ENCODE results near the gene GALC.

Gene GALC

GRCh38 chr14:87999277-87999676, 6.3 kb upstream of the GALC start:
- no peak for TF ChIP-seq EGR1 (IDR thresholded peaks at IDR 0.05)
- no peak for TF ChIP-seq CREB1 (IDR thresholded peaks at IDR 0.05; ENCODE audit: low read depth)
- TF ChIP-seq EP300 (IDR thresholded peaks at IDR 0.05; ENCODE audit: borderline replicate concordance), result no peak
- TF ChIP-seq NFIC (IDR thresholded peaks at IDR 0.05), result no peak
- TF ChIP-seq TEAD4 (IDR thresholded peaks at IDR 0.05), result no peak
- TF ChIP-seq TAF1 (IDR thresholded peaks at IDR 0.05; ENCODE audit: low read depth), result no peak

- TF ChIP-seq MAX (IDR thresholded peaks at IDR 0.05), result no peak
- TF ChIP-seq YY1 (IDR thresholded peaks at IDR 0.05; ENCODE audit: low read depth), result no peak
- TF ChIP-seq ZBTB7A (IDR thresholded peaks at IDR 0.05; ENCODE audit: low read depth), result no peak
- TF ChIP-seq REST (IDR thresholded peaks at IDR 0.05; ENCODE audit: low read depth), result no peak
- TF ChIP-seq CREB1 (IDR thresholded peaks at IDR 0.05; ENCODE audit: low read depth), result no peak
- no peak for TF ChIP-seq EP300 (IDR thresholded peaks at IDR 0.05; ENCODE audit: borderline replicate concordance)
- TF ChIP-seq CEBPB (IDR thresholded peaks at IDR 0.05), result no peak
- TF ChIP-seq FOXM1 (IDR thresholded peaks at IDR 0.05; ENCODE audit: borderline replicate concordance, low read depth), result no peak
- no peak for TF ChIP-seq NFIC (IDR thresholded peaks at IDR 0.05)
- TF ChIP-seq EGR1 (IDR thresholded peaks at IDR 0.05), result no peak
Observed at GRCh38 chr14:87998482-87998881, 5.5 kb upstream of the GALC start.

GRCh38 chr14:87996291-87996592, 3.3 kb upstream of the GALC start:
- no peak for TF ChIP-seq EP300 (IDR thresholded peaks at IDR 0.05; ENCODE audit: borderline replicate concordance)
- no peak for TF ChIP-seq RAD21 (IDR thresholded peaks at IDR 0.05; ENCODE audit: low read depth)
- no peak for TF ChIP-seq REST (IDR thresholded peaks at IDR 0.05; ENCODE audit: low read depth)
- TF ChIP-seq NFIC (IDR thresholded peaks at IDR 0.05), result no peak
- TF ChIP-seq YY1 (IDR thresholded peaks at IDR 0.05; ENCODE audit: low read depth), result no peak
- no peak for TF ChIP-seq TCF12 (IDR thresholded peaks at IDR 0.05; ENCODE audit: low read depth)
- no peak for TF ChIP-seq TEAD4 (IDR thresholded peaks at IDR 0.05)
- TF ChIP-seq ZBTB7A (IDR thresholded peaks at IDR 0.05; ENCODE audit: low read depth), result no peak
- TF ChIP-seq TAF1 (IDR thresholded peaks at IDR 0.05; ENCODE audit: low read depth), result no peak

- no peak for TF ChIP-seq YY1 (IDR thresholded peaks at IDR 0.05; ENCODE audit: low read depth)
- TF ChIP-seq MAX (IDR thresholded peaks at IDR 0.05), result no peak
- no peak for TF ChIP-seq TCF12 (IDR thresholded peaks at IDR 0.05; ENCODE audit: low read depth)
- TF ChIP-seq REST (IDR thresholded peaks at IDR 0.05; ENCODE audit: low read depth), result no peak
- no peak for TF ChIP-seq USF1 (IDR thresholded peaks at IDR 0.05)
- TF ChIP-seq EP300 (IDR thresholded peaks at IDR 0.05; ENCODE audit: borderline replicate concordance), result no peak
- no peak for TF ChIP-seq ZBTB7A (IDR thresholded peaks at IDR 0.05; ENCODE audit: low read depth)
- no peak for TF ChIP-seq EGR1 (IDR thresholded peaks at IDR 0.05)
- no peak for TF ChIP-seq FOXM1 (IDR thresholded peaks at IDR 0.05; ENCODE audit: borderline replicate concordance, low read depth)
- no peak for TF ChIP-seq RAD21 (IDR thresholded peaks at IDR 0.05; ENCODE audit: low read depth)
- TF ChIP-seq CREB1 (IDR thresholded peaks at IDR 0.05; ENCODE audit: low read depth), result no peak
- no peak for TF ChIP-seq CEBPB (IDR thresholded peaks at IDR 0.05)
- no peak for TF ChIP-seq NFIC (IDR thresholded peaks at IDR 0.05)
- TF ChIP-seq TAF1 (IDR thresholded peaks at IDR 0.05; ENCODE audit: low read depth), result no peak
Observed at GRCh38 chr14:87995500-87996290, 2.7 kb upstream of the GALC start.

- TF ChIP-seq YY1 (IDR thresholded peaks at IDR 0.05; ENCODE audit: low read depth) (no peak), TCF12 (IDR thresholded peaks at IDR 0.05; ENCODE audit: low read depth) (no peak), TAF1 (IDR thresholded peaks at IDR 0.05; ENCODE audit: low read depth) (no peak), REST (IDR thresholded peaks at IDR 0.05; ENCODE audit: low read depth) (no peak), FOXM1 (IDR thresholded peaks at IDR 0.05; ENCODE audit: borderline replicate concordance, low read depth) (no peak), MAX (IDR thresholded peaks at IDR 0.05) (no peak), NFIC (IDR thresholded peaks at IDR 0.05) (no peak), USF1 (IDR thresholded peaks at IDR 0.05) (no peak), CEBPB (IDR thresholded peaks at IDR 0.05) (no peak), RAD21 (IDR thresholded peaks at IDR 0.05; ENCODE audit: low read depth) (no peak), EGR1 (IDR thresholded peaks at IDR 0.05) (no peak), EP300 (IDR thresholded peaks at IDR 0.05; ENCODE audit: borderline replicate concordance) (no peak), TEAD4 (IDR thresholded peaks at IDR 0.05) (no peak), CREB1 (IDR thresholded peaks at IDR 0.05; ENCODE audit: low read depth) (no peak), ZBTB7A (IDR thresholded peaks at IDR 0.05; ENCODE audit: low read depth) (no peak)
Observed at GRCh38 chr14:87994974-87995373, 2.0 kb upstream of the GALC start.

Data from Ishikawa (cell line).